HG02642 (cell line): ENCODE data around the gene SLC25A21.
"Not testable (repeated sequence)": the region's sequence is repeated elsewhere in the genome, so short reads cannot be mapped to it uniquely, and the experiment has no call there.

Experiments used
- ATAC-seq: cut with Tn5 transposase; IDR thresholded peaks from one replicate; pipeline ENCODE4 v1.9.1; 2021; ENCODE audit warnings: mild to moderate bottlenecking; ENCODE audit not compliant: unreplicated experiment, poor library complexity

The SLC25A21 gene

GRCh38 chr14:36848213-36848612 lies 324.2 kb downstream of the SLC25A21 start:
- no peak for ATAC-seq

DNA sequence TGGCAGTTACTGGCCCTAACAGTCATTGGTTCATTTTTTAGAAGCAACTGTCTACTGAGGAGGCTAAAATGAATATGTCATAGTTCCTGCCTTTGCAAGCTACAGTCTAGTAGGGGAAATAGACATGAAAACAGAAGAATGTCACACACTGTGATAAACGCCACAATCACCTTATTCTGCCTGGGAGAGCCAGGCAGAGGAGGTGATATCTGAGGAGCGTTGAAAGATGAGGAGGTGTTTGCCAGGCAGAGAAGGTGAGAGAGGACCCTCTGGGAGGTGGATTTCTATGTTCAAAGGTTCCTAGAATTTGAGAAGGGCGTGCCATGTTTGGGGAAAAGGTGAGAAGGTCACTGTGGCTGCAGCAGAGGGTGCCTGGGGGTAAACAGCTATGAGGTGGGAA lies 325.0 kb downstream of the SLC25A21 start:
- ATAC-seq: no peak

DNA sequence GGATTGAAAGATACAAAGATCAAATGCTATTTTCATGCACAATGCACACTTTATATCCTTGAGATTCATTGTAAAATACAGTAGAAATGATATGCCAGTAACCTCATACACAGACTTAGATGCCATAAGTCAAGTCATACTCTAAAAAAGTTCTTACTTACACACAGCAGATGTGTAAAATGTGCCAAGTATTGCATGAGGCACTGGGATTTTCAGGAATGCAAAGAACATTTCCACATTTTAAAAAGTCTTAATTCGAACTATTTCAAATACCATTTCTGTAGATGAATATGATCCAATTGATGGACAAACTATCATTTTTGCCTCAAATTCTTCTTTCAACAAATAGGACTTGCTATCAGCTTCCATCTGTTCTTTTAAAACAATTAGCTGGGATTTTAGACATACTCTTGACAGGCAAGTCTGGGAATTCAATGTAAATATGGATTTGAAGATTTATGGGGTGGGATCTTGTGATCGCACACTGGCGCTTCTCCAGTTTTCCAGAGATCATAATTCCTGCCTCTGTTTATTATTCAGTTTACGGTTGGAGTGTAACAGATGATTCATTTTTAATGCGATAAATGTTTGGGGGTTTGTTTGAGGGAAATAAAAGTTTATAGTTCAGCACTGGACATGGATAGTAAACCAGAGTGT lies 326.9 kb downstream of the SLC25A21 start:
- no peak for ATAC-seq

DNA sequence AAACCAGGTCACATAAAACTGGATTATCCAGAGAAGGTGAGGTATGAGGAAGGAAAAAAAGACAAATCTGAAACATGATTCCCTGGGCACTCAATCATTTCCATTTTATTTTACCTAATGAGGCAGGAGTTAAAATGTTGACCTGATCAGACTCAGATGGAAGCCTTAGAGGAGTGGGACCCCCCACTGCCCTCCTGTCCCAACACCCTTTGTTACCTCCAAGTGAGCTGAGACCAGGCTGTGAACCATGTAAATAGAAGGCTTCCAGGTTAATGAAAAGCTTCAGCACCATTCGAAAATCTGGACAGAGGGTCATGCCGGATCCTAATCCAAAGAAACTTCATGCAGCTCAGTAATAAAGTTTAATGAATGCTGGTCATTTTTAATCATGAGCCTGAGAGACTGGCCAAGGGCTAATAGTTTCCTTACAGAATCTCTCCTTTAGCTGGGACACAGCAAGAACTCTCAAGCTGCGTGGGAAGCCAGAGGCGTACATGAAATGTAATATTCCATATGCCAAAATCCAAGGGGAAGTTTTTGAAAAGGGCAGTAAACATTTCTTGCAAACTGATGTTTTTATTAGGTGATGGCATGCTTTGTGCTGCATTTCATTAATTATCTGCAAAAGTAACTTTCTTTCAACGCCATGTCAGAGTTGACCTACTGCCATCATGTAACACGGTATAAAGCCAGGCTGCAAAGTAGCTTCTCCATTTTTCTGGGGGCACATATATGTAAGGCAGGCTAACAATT lies 327.8 kb downstream of the SLC25A21 start:
- ATAC-seq: no peak

DNA sequence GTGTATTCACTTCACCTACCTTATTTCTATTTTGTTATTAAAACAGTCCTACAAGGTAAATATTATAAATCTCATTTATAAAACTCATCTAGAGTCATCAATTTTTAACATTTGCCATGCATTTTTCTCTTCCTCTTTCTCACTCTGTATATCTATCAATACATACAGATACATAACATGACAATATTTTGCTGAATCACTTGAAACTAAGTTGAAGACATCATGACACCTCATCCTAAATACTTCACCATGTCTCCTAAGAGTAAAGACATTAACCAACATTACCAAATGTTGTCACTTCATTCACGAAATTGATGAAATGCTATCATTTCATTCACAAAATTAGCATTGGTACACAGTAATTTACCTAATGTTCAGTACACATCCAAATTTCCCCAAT lies 329.0 kb downstream of the SLC25A21 start:
- ATAC-seq: no peak

DNA sequence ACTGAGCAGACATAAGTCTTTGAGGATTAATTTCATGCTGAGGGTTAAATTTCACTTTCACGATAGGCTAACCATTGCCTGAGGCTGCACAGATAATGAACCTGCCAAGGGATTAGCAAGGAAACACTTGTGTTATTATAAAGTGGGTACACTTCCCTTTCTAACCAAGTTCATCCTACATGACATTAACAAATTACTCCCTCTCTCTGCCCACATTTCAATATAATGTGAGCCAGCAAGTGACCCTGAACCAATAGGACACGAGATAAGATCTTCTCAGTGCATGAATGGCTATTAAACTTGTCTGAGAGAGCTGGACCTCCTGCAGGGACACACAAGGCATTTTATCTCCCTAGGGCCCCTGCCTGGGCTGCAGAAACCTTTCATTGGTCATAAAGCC lies 337.3 kb downstream of the SLC25A21 start:
- ATAC-seq: no peak

DNA sequence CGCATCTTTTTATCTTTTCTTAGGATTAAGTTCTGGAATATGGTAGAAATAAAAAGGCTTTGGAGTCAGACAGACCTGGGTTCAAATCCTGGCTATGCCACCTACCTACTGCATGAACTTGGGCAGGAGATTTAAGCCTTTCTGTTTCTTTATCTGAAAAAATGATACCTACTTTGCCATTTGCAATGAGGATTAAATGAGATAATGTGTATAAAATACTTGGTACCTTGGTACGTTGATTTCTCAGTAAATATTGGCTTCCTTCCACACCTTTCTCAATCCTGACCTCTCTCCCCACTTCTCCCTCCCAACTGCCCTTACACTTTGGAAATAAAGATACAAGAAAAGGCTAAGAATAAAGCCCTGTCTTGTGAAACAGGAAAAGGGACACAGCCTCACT lies 338.1 kb downstream of the SLC25A21 start:
- no peak for ATAC-seq

GRCh38 chr14:36829547-36829946 lies 342.9 kb downstream of the SLC25A21 start:
- ATAC-seq: no peak

GRCh38 chr14:36827861-36828260 lies 344.5 kb downstream of the SLC25A21 start:
- ATAC-seq: no peak

GRCh38 chr14:36826614-36827013 lies 345.8 kb downstream of the SLC25A21 start:
- ATAC-seq: no peak

GRCh38 chr14:36824854-36825253 lies 347.6 kb downstream of the SLC25A21 start:
- ATAC-seq: no peak

DNA sequence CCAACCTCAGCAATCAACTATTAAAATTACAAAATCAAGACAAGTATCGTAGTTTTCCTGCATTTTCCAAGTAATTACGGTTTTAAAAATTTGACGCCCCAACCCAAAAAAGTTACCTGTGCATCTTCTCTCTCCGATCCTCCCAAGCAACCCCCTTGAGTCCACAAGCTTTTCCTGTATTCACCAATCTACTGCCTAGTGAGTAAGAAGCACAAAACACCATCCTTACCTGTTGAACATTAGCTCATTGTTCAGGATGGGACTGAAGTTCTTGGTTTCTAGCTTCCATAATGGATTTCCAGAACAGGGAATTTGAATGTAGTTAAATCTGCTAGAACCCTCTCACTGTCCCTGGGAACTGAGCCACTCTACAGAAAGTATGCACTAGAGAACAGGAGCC lies 348.8 kb downstream of the SLC25A21 start:
- no peak for ATAC-seq

GRCh38 chr14:36822685-36823084 lies 349.7 kb downstream of the SLC25A21 start:
- no peak for ATAC-seq

DNA sequence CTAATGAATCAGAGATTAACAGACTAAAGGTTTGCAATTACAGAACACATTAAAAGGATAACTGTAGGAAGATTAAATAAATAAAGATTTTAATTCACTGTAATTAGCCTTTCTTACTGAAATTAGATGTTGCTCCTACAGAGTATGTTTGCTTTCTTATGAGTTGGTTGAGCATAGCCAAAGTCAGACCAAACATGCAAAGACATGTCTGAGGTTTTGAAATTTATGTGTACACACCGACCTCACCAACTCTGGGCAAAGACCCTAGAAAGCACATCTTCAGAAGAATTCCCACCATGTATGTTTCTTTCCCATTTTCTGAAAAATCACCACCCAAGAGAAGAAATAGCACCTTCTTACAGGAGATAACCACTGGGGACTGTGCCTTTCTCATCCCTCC lies 351.5 kb downstream of the SLC25A21 start:
- no peak for ATAC-seq

GRCh38 chr14:36820111-36820709 lies 352.2 kb downstream of the SLC25A21 start:
- no peak for ATAC-seq

GRCh38 chr14:36818794-36819384 lies 353.5 kb downstream of the SLC25A21 start:
- ATAC-seq: no peak

DNA sequence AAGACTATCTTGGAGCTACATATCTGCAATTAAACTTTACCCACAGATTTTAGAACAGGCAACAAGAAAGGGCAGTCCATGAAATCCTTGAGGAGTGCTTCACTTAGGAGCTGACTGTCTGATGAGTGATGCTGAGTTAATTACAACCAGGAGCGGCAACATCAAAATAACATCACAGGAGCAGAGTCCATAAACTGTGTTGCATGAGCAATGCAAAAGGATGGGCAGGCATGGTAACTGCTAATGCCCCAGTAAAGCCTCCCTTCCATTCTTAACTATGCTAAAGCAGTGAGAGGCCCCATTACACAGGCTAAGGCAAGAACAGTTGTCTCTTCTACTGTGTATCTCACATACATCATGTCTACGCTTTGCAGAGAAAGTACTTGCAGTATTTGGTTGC lies 354.2 kb downstream of the SLC25A21 start:
- no peak for ATAC-seq

DNA sequence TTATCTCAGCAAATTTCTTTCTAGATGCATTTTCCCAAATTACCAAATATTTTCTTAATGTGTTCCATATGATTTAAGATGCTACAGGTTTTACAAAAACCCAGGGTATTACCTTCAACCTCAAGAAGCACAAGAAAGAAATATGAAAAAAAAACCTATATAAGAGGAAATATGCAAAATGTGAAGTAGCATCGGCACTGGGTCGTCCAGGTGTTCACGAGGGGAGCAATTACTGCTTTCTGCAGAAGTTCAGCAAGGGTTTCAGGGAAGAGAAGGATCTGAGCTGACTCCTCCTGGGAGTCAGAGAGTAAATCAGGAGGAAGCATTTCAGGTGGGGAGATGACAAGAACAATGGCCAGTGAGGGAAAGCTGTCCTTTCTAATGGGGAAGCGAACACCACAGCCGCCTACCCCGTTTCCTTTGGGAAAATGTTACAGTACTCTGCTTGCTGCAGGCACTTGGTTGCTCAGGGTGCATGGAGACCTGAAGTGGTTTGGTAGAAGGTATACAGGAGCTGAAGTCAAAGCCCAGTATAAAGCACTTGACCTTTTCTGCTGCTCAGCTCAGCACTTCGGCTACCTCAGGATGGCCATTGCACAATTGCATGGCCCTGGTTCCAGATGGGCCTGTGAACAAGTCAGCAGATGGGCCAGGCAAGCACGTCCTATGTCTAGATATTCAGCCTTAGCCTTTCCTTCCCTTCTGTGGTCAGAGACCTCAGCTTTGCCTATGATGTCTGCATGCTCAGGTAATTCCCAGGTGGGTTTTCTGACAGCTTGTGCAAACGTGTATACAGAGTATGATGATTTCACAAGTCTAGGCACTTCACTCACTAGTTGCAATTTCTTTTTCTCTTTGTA lies 355.1 kb downstream of the SLC25A21 start:
- ATAC-seq: no peak

DNA sequence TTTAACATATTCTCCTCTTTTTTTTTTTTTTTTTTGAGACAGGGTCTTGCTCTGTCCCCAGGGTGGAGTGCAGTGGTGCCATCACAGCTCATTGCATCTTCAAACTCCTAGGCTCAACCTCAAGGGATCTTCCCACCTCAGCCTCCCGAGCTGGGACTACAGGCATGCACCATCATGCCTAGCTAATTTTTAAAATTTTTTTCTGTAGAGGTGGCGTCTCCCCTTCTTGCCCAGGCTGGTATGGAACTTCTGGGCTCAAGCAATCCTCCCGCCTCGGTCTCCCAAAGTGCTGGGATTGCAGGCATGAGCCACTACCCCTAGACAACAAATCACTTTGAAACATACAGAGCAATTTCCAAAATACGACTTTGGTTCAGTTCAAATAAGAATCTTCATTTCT lies 355.9 kb downstream of the SLC25A21 start:
- no peak for ATAC-seq

GRCh38 chr14:36814783-36815182 lies 357.6 kb downstream of the SLC25A21 start:
- not testable (repeated sequence) for ATAC-seq
